Fibroblast of villous mesenchyme (primary cell): Measurements from ENCODE around the gene KIFAP3. TPM values are rescaled to one million over a fixed set of nuclear protein-coding genes. Genes with fewer than 3 reads are reported as not detected.
A peak's percentile ranks its signal among the peaks of the same experiment; 100 is the strongest.

ENCODE experiments used
- DNase-seq: peaks from one replicate; pipeline ENCODE4 v3.0.0-alpha.2; 2010; ENCODE audit warnings: low read depth
- H3K4me3 ChIP-seq: 2 replicates; pipeline ENCODE4 v1.5.1; 2011; ENCODE audit warnings: low read depth, mild to moderate bottlenecking, low read length
- CTCF ChIP-seq: IDR thresholded peaks from 2 replicates; pipeline ENCODE4 v1.5.1; 2012; ENCODE audit warnings: low read depth, mild to moderate bottlenecking, low read length; ENCODE audit not compliant: insufficient read depth
- total RNA-seq: library from RNA; depleted of rRNA; stranded (reverse); fragments of >200 nt; gene quantifications from 2 replicates; pipeline ENCODE4 v1.2.3, GENCODE V29; 2012

KIFAP3 gene
- total RNA-seq, 1 donor: 38.9 TPM

GRCh38 chr1:170049176-170049800 is 25.2 kb downstream of the KIFAP3 start:
- no peak for DNase-seq
- no peak for TF ChIP-seq CTCF
- H3K4me3 ChIP-seq: no peak overlapping the region

GRCh38 chr1:170048515-170048914 is 26.0 kb downstream of the KIFAP3 start:
- no peak for TF ChIP-seq CTCF
- no peak for DNase-seq
- H3K4me3 ChIP-seq: no peak overlapping the region

GRCh38 chr1:170044187-170044586 is 30.3 kb downstream of the KIFAP3 start:
- no peak overlapping the region for H3K4me3 ChIP-seq
- no peak for DNase-seq
- no peak for TF ChIP-seq CTCF

- no peak overlapping the region for H3K4me3 ChIP-seq
- TF ChIP-seq CTCF: no peak
Measured at GRCh38 chr1:170041423-170042192, 32.9 kb downstream of the KIFAP3 start.

GRCh38 chr1:170032531-170033280 is 41.8 kb downstream of the KIFAP3 start:
- H3K4me3 ChIP-seq: no peak overlapping the region
- no peak for TF ChIP-seq CTCF
- peak; percentile 41 for DNase-seq

More at GRCh38 chr1:170041423-170042192, 32.9 kb downstream of the KIFAP3 start:
- DNase-seq: no peak

GRCh38 chr1:170030212-170030611 is 44.3 kb downstream of the KIFAP3 start:
- TF ChIP-seq CTCF: no peak
- DNase-seq: no peak
- no peak overlapping the region for H3K4me3 ChIP-seq
